Prostate gland (tissue), 2 donors: ENCODE results near the gene TRPM4. TPM values are rescaled to one million over a fixed set of nuclear protein-coding genes. Genes with fewer than 3 reads are reported as not detected.
"Not testable (repeated sequence)": the region's sequence is repeated elsewhere in the genome, so short reads cannot be mapped to it uniquely, and the experiment has no call there.

Experiments
- DNase-seq: peaks from one replicate; pipeline ENCODE4 v3.0.0-alpha.2; 2019; ENCODE audit warnings: low spot score
- H3K27ac ChIP-seq, 2 donors: fragments of 200-600 bp; sonication (generic); 2 replicates each; pipeline ENCODE4 v1.5.1; 2017 to 2019
- H3K27me3 ChIP-seq: fragments of 200-600 bp; sonication (generic); replicated peaks from 2 replicates; pipeline ENCODE4 v1.5.1; 2019; ENCODE audit not compliant: insufficient read depth
- H3K36me3 ChIP-seq, 2 donors: fragments of 200-600 bp; sonication (generic); 1 replicate in 1 of 2; 2 replicates in 1 of 2; pipeline versions ENCODE4 v1.5.1 to v1.8.1; 2017 to 2019
- H3K4me1 ChIP-seq: fragments of 200-600 bp; sonication (generic); replicated peaks from 2 replicates; pipeline ENCODE4 v1.5.1; 2019
- H3K4me3 ChIP-seq, 2 donors: fragments of 200-600 bp; sonication (generic); 2 replicates each; pipeline ENCODE4 v1.5.1; 2017 to 2019
- H3K9me3 ChIP-seq: fragments of 200-600 bp; sonication (generic); 2 replicates; pipeline ENCODE4 v1.5.1; 2017
- POLR2A ChIP-seq: fragments of 450-650 bp; IDR thresholded peaks from one replicate; pipeline ENCODE4 v1.6.1; 2016; ENCODE audit warnings: antibody characterized with exemption, mild to moderate bottlenecking
- POLR2AphosphoS5 ChIP-seq: sonication (generic); formaldehyde crosslinking; IDR thresholded peaks from one replicate; pipeline ENCODE4 v1.6.1; 2017; ENCODE audit warnings: antibody characterized with exemption
- WGBS: methylation state at CpG from one replicate; pipeline ENCODE4 v1.1.5; 2018; 5-methylcytosine and 5-hydroxymethylcytosine counted together
- intact Hi-C: fragments of 100-400 bp; cut with DNase I; formaldehyde crosslinking; loops from one replicate; pipeline ENCODE4 v1.14.2; 2022
- total RNA-seq, 2 donors: library from RNA; depleted of rRNA; stranded (reverse); fragments of >200 nt; gene quantifications; one replicate each; pipeline ENCODE4 v1.1.0, GENCODE V29; 2016
- TF ChIP-seq, protein P1 (sequence below), 4 experiments: fragments of 200-600 bp in 2 of 4; fragments of 450-650 bp in 2 of 4; sonication (generic) in 2 of 4; IDR thresholded peaks; 1 replicate in 3 of 4; 2 replicates in 1 of 4; pipeline ENCODE4 v1.5.1; 2016 to 2019; ENCODE audit warnings: antibody characterized with exemption in 4 of 4, mild to moderate bottlenecking in 2 of 4, moderate library complexity in 2 of 4

The TRPM4 gene
- total RNA-seq, 2 donors from 2014 or later, result 99.0 to 126 TPM

GRCh38 chr19:49142866-49143335, 14.7 kb upstream of the TRPM4 start:
- DNase-seq, result peak; percentile 93
- Histone ChIP-seq H3K27ac (no peak overlapping the region), H3K36me3 (no peaks in the 10 kb centered on the region), H3K9me3 (no peaks in the 10 kb centered on the region), H3K27me3 (no peaks in the 10 kb centered on the region), H3K4me3 (peak overlapping the region; percentile 32 to 43), H3K4me1 (peaks cover 11% of the 10 kb centered on the region)
- intact Hi-C loops, result no loop called here
- 3% methylated on average over 21 of the region's 21 CpGs for WGBS
- TF ChIP-seq, protein P1, sequence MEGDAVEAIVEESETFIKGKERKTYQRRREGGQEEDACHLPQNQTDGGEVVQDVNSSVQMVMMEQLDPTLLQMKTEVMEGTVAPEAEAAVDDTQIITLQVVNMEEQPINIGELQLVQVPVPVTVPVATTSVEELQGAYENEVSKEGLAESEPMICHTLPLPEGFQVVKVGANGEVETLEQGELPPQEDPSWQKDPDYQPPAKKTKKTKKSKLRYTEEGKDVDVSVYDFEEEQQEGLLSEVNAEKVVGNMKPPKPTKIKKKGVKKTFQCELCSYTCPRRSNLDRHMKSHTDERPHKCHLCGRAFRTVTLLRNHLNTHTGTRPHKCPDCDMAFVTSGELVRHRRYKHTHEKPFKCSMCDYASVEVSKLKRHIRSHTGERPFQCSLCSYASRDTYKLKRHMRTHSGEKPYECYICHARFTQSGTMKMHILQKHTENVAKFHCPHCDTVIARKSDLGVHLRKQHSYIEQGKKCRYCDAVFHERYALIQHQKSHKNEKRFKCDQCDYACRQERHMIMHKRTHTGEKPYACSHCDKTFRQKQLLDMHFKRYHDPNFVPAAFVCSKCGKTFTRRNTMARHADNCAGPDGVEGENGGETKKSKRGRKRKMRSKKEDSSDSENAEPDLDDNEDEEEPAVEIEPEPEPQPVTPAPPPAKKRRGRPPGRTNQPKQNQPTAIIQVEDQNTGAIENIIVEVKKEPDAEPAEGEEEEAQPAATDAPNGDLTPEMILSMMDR (IDR thresholded peaks at IDR 0.05), result no peak
- TF ChIP-seq POLR2A (peak; percentile 71), POLR2AphosphoS5 (peak; percentile 91)

DNA sequence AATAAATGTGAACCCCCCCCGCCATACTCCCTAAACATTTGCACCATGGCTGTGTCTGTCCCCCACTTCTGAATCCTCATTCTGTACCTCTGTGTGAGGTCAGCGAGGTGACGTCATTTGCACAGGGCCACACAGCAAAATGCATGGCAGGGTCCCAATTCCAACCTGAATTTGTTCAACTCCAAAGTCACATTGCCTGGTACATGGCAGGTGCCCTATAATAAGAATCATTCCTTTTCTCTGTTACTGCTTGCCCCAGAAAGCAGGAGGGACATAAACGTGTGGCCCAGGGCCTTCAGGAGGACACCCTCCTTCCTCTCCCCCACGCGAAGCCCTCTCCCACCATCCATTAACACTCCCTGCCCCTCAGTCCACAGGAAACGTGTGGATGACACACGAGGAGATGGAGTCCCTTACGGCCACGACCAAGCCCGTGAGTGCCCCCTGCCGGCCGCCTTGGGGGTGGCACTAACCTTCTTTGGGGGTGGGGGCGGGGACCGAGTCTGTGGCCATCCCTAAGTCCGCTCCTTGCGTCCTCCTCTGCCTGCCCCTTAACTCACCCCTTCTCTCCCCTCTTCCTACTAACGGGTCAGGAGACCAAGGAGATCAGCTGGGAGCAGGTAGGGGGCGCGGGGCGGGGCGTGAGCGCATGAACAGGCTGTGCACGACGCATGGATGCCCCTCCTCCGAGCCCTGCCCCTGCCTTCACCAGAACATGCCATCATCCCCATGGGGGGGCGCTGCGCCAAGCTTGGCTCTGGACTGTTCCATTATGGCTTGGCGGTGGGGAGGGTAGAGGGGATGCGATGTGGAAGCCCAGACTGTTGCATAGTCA, 11.8 kb upstream of the TRPM4 start:
- Histone ChIP-seq H3K4me1 (peaks cover 13% of the 10 kb centered on the region), H3K27ac (peak overlapping the region in 1 of 2 donors; percentile 33), H3K36me3 (no peaks in the 10 kb centered on the region), H3K27me3 (no peaks in the 10 kb centered on the region), H3K4me3 (no peak overlapping the region), H3K9me3 (no peaks in the 10 kb centered on the region)
- TF ChIP-seq, protein P1 (IDR thresholded peaks at IDR 0.05), result peak; percentile 75 to 92 (median 79)
- TF ChIP-seq POLR2AphosphoS5, result peak; percentile 43
- no peak for TF ChIP-seq POLR2A
- DNase-seq, result peak; percentile 67
- WGBS, result 8% methylated on average over 30 of the region's 30 CpGs
- intact Hi-C loops, result loop anchor here (5.0 kb wide), 2 partner anchors 48 to 52 kb away; no protein-coding TSS in a partner anchor

DNA sequence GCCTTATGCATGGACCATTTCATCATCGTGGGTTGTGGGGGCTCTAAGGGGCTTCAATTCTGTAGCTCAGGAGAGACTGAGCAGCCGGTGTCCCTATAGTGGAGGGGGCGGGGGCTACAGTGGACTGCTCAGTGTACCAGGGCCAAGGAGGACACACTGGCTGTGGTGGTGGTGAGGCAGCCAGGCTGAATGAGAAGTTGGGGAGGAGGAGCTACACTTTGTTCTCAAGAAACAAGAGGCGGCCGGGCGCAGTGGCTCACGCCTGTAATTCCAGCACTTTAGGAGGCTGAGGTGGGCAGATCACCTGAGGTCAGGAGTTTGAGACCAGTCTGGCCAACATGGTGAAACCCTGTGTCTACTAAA, 11.2 kb upstream of the TRPM4 start:
- not testable (repeated sequence) for H3K4me3 ChIP-seq, H3K9me3 ChIP-seq, H3K27me3 ChIP-seq, H3K36me3 ChIP-seq, DNase-seq
- H3K4me1 ChIP-seq, result peaks cover 13% of the 10 kb centered on the region
- 28% methylated on average over 7 of the region's 7 CpGs for WGBS
- H3K27ac ChIP-seq, result peak overlapping the region; percentile 26 to 33
- intact Hi-C loops, result loop anchor here (5.0 kb wide), 2 partner anchors 49 to 51 kb away; no protein-coding TSS in a partner anchor

GRCh38 chr19:49148044-49148682, 9.4 kb upstream of the TRPM4 start:
- no peak for TF ChIP-seq POLR2AphosphoS5
- TF ChIP-seq, protein P1 (IDR thresholded peaks at IDR 0.05), result no peak
- no peak for TF ChIP-seq POLR2A
- H3K4me1 ChIP-seq, result peaks cover 13% of the 10 kb centered on the region
- H3K9me3 ChIP-seq, result no peaks in the 10 kb centered on the region
- WGBS, result 71% methylated on average over 11 of the region's 11 CpGs
- no peaks in the 10 kb centered on the region for H3K27me3 ChIP-seq
- intact Hi-C loops, result loop anchor here (5.0 kb wide), 2 partner anchors 49 to 51 kb away; no protein-coding TSS in a partner anchor
- no peak for DNase-seq
- H3K36me3 ChIP-seq, result no peaks in the 10 kb centered on the region
- peak overlapping the region; percentile 73 to 77 for H3K4me3 ChIP-seq
- peak overlapping the region; percentile 90 to 97 for H3K27ac ChIP-seq
